Prostate gland (tissue), 2 donors: ENCODE data around the gene TEAD3. TPM values are rescaled to one million over a fixed set of nuclear protein-coding genes. Genes with fewer than 3 reads are reported as not detected.

ENCODE experiments used
- DNase-seq: peaks from one replicate; pipeline ENCODE4 v3.0.0-alpha.2; 2019; ENCODE audit warnings: low spot score
- H3K27ac ChIP-seq, 2 donors: fragments of 200-600 bp; sonication (generic); 2 replicates each; pipeline ENCODE4 v1.5.1; 2017 to 2019
- H3K27me3 ChIP-seq: fragments of 200-600 bp; sonication (generic); replicated peaks from 2 replicates; pipeline ENCODE4 v1.5.1; 2019; ENCODE audit not compliant: insufficient read depth
- H3K36me3 ChIP-seq, 2 donors: fragments of 200-600 bp; sonication (generic); 1 replicate in 1 of 2; 2 replicates in 1 of 2; pipeline versions ENCODE4 v1.5.1 to v1.8.1; 2017 to 2019
- H3K4me1 ChIP-seq: fragments of 200-600 bp; sonication (generic); replicated peaks from 2 replicates; pipeline ENCODE4 v1.5.1; 2019
- H3K4me3 ChIP-seq, 2 donors: fragments of 200-600 bp; sonication (generic); 2 replicates each; pipeline ENCODE4 v1.5.1; 2017 to 2019
- H3K9me3 ChIP-seq: fragments of 200-600 bp; sonication (generic); 2 replicates; pipeline ENCODE4 v1.5.1; 2017
- POLR2A ChIP-seq: fragments of 450-650 bp; IDR thresholded peaks from one replicate; pipeline ENCODE4 v1.6.1; 2016; ENCODE audit warnings: antibody characterized with exemption, mild to moderate bottlenecking
- POLR2AphosphoS5 ChIP-seq: sonication (generic); formaldehyde crosslinking; IDR thresholded peaks from one replicate; pipeline ENCODE4 v1.6.1; 2017; ENCODE audit warnings: antibody characterized with exemption
- WGBS: methylation state at CpG from one replicate; pipeline ENCODE4 v1.1.5; 2018; 5-methylcytosine and 5-hydroxymethylcytosine counted together
- intact Hi-C: fragments of 100-400 bp; cut with DNase I; formaldehyde crosslinking; loops from one replicate; pipeline ENCODE4 v1.14.2; 2022
- total RNA-seq, 2 donors: library from RNA; depleted of rRNA; stranded (reverse); fragments of >200 nt; gene quantifications; one replicate each; pipeline ENCODE4 v1.1.0, GENCODE V29; 2016
- TF ChIP-seq, protein P1 (sequence below), 4 experiments: fragments of 200-600 bp in 2 of 4; fragments of 450-650 bp in 2 of 4; sonication (generic) in 2 of 4; IDR thresholded peaks; 1 replicate in 3 of 4; 2 replicates in 1 of 4; pipeline ENCODE4 v1.5.1; 2016 to 2019; ENCODE audit warnings: antibody characterized with exemption in 4 of 4, mild to moderate bottlenecking in 2 of 4, moderate library complexity in 2 of 4

TEAD3 gene
- total RNA-seq, 2 donors from 2014 or later: 34.1 to 41.1 TPM

DNA sequence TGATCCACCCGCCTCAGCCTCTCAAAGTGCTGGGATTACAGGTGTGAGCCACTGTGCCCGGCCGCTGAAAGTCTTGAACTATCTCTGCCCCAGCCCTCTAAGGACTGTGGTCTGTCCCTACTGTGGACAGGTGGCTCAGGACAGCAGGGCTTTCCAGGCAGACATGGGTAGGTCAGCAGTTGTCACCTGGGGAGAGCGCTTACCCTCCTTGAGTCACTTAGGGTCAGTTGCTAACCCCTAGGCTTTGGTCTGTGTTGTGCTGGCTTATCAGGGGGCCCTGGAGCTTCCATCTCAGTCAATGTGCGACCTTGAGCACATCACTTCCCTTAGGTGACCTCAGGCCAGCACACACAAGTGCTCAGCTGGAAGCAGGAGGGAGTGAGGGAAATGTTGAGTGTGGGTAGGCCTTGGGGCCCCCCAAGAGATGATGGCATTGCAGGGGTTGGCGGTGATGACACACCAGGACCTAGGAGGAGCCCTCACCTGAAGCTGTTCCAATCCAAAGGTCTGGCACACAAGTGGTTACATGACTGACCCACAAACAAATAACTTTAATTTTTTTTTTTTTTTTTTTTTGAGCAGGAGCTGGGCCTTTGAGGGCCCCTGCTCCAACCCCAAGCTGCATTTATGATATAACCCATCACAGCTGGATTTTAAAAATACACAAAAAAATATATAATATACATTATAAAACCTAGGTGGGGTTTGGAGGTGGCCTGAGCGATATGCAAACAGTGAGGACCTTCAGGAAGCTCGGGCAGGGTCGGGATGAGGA, 23.6 kb downstream of the TEAD3 start:
- no peak for DNase-seq
- Histone ChIP-seq H3K4me1 (no peaks in the 10 kb centered on the region), H3K27me3 (no peaks in the 10 kb centered on the region), H3K9me3 (no peaks in the 10 kb centered on the region), H3K36me3 (peaks cover 0 to 2% of the 10 kb centered on the region in 2 donors), H3K27ac (no peak overlapping the region), H3K4me3 (no peak overlapping the region)
- intact Hi-C loops: no loop called here
- WGBS: 75% methylated on average over 9 of the region's 9 CpGs
- TF ChIP-seq POLR2AphosphoS5: no peak
- TF ChIP-seq POLR2A: no peak
- TF ChIP-seq, protein P1, sequence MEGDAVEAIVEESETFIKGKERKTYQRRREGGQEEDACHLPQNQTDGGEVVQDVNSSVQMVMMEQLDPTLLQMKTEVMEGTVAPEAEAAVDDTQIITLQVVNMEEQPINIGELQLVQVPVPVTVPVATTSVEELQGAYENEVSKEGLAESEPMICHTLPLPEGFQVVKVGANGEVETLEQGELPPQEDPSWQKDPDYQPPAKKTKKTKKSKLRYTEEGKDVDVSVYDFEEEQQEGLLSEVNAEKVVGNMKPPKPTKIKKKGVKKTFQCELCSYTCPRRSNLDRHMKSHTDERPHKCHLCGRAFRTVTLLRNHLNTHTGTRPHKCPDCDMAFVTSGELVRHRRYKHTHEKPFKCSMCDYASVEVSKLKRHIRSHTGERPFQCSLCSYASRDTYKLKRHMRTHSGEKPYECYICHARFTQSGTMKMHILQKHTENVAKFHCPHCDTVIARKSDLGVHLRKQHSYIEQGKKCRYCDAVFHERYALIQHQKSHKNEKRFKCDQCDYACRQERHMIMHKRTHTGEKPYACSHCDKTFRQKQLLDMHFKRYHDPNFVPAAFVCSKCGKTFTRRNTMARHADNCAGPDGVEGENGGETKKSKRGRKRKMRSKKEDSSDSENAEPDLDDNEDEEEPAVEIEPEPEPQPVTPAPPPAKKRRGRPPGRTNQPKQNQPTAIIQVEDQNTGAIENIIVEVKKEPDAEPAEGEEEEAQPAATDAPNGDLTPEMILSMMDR (IDR thresholded peaks at IDR 0.05): no peak

DNA sequence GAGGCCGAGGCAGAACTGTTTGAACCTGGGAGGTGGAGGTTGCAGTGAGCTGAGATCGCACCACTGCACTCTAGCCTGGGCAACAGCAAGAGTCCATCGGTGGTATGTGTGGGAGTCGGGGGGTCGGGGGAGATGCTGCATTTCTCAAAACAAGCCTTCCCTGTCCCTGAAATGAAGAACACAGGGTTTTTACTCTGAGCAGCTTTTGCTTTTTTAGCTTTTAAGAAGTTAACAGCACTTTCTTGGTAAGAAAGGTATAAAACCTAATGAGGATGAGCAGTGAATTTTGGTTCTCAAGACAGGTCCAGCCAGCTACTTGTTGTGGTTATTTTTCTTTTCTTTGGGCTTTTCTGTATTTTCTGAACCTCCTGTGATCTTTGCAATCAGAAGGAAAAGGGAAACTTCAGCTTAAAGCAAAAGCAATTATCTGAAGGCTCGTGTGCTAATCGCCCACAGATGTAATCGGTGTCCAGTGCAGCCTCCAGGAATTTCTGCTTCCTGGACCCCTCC, 25.0 kb downstream of the TEAD3 start:
- no peak for DNase-seq
- H3K36me3 ChIP-seq: no peaks in the 10 kb centered on the region
- TF ChIP-seq POLR2AphosphoS5: no peak
- intact Hi-C loops: no loop called here
- no peaks in the 10 kb centered on the region for H3K4me1 ChIP-seq
- peak overlapping the region; percentile 49 to 90 for H3K27ac ChIP-seq
- H3K27me3 ChIP-seq: no peaks in the 10 kb centered on the region
- no peaks in the 10 kb centered on the region for H3K9me3 ChIP-seq
- WGBS: 51% methylated on average over 8 of the region's 8 CpGs
- H3K4me3 ChIP-seq: no peak overlapping the region

DNA sequence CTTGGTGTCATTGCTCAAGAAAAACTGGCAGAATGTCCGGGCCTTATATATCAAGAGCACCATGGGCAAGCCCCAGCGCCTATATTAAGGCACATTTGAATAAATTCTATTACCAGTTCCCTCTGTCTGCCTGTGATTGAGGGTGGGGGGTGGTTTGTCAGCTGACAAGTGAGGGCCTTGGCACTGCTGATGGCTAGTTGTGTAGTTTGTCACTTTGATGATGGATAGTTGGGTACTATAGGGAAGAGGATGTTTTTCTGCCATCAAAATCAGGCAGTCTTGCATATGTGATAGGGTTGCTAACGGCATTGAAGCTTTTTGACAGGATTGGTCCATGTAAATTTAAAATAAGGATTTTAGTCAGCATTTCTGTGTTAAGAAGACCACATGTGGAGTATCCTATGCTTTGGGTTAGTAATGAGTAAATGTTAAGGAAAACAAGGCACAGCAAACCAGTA, 26.2 kb downstream of the TEAD3 start:
- TF ChIP-seq, protein P1 (IDR thresholded peaks at IDR 0.05): no peak
- TF ChIP-seq POLR2A (no peak), POLR2AphosphoS5 (no peak)
- no peak for DNase-seq
- Histone ChIP-seq H3K27ac (peak overlapping the region; percentile 90 to 93), H3K4me1 (no peaks in the 10 kb centered on the region), H3K9me3 (no peaks in the 10 kb centered on the region), H3K4me3 (no peak overlapping the region), H3K27me3 (no peaks in the 10 kb centered on the region), H3K36me3 (no peaks in the 10 kb centered on the region)
- 45% methylated on average over 3 of the region's 3 CpGs for WGBS
- intact Hi-C loops: no loop called here

DNA sequence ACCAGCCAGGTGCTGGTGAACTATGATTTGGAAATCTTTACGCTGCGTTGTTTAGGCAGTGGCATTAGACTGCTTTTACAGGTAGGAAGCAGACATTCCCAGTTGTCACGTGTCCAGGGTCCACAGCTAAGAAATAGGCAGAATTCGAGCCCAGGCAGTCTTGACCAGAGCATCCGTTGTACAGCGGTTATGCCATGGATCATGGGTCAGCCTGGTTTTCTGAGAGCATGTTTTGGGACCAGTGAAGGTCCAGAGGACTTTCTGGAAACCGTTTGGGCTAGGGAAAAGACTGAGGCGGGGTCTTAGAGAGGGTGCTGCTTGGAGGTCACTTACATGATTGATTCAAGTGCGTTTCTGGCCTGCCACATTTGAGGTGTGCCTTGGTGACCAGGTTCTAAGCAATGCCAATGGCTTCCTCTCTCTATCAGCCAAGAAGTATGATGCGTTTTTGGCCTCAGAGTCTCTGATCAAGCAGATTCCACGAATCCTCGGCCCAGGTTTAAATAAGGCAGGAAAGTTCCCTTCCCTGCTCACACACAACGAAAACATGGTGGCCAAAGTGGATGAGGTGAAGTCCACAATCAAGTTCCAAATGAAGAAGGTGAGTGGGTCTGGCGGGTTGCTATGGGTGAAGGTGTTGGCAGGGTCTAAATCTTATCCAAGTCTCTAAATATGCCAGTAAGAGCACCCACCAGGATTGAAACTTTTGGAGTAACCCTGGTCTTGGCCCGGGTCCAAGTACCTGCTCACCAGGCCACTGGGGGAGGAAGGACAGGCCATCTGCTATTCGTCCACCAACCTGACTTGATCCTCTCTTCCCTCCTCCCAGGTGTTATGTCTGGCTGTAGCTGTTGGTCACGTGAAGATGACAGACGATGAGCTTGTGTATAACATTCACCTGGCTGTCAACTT, 26.9 kb downstream of the TEAD3 start:
- intact Hi-C loops: loop anchor here (2.0 kb wide), 2 partner anchors 17 to 27 kb away; partner anchors contain the start of genes FANCE and TEAD3
- no peaks in the 10 kb centered on the region for H3K36me3 ChIP-seq

More for the DNA sequence above, 26.9 kb downstream of the TEAD3 start:
- no peak for DNase-seq
- H3K27ac ChIP-seq: peak overlapping the region; percentile 90 to 93
- no peaks in the 10 kb centered on the region for H3K9me3 ChIP-seq
- WGBS: 26% methylated on average over 18 of the region's 18 CpGs
- H3K4me1 ChIP-seq: no peaks in the 10 kb centered on the region
- no peaks in the 10 kb centered on the region for H3K27me3 ChIP-seq
- TF ChIP-seq POLR2AphosphoS5: peak; percentile 25
- TF ChIP-seq, protein P1 (IDR thresholded peaks at IDR 0.05): no peak
- TF ChIP-seq POLR2A: no peak
- H3K4me3 ChIP-seq: peak overlapping the region; percentile 77 to 81
